CD8-positive, alpha-beta memory T cell (primary cell): ENCODE measurements around the gene IL36B. TPM values are rescaled to one million over a fixed set of nuclear protein-coding genes. Genes with fewer than 3 reads are reported as not detected.

ENCODE experiments used
- CTCF ChIA-PET: fragments of 350-600 bp; sonication (Branson Sonifier 250); formaldehyde crosslinking; loops from one replicate; lab custom pipeline; 2021; ENCODE audit warnings: antibody characterized with exemption; lab: Charles Lee
- POLR2A ChIA-PET: fragments of 350-600 bp; sonication (Branson Sonifier 250); formaldehyde crosslinking; loops from one replicate; lab custom pipeline; 2021; ENCODE audit warnings: antibody characterized with exemption; lab: Charles Lee
- DNase-seq, 5 donors: peaks; one replicate each; pipeline versions ENCODE4 v3.0.0 to v3.0.0-alpha.2; 2020 to 2022; ENCODE audit warnings: mixed read lengths in 1 of 5
- H3K27ac ChIP-seq: one replicate; pipeline ENCODE4 v1.7.0; 2013; ENCODE audit warnings: low read depth, mild to moderate bottlenecking, low read length, moderate library complexity
- H3K27me3 ChIP-seq: 2 replicates; pipeline ENCODE4 v1.7.0; 2013; ENCODE audit warnings: low read length, mild to moderate bottlenecking; ENCODE audit not compliant: insufficient read depth, poor library complexity, severe bottlenecking
- H3K36me3 ChIP-seq: 2 replicates; pipeline ENCODE4 v1.7.0; 2013; ENCODE audit warnings: mild to moderate bottlenecking, low read length, moderate library complexity; ENCODE audit not compliant: insufficient read depth
- H3K4me1 ChIP-seq: 2 replicates; pipeline ENCODE4 v1.7.0; 2013; ENCODE audit warnings: mild to moderate bottlenecking, low read length, moderate library complexity; ENCODE audit not compliant: insufficient read depth
- H3K4me3 ChIP-seq: 2 replicates; pipeline ENCODE4 v1.7.0; 2013; ENCODE audit warnings: mild to moderate bottlenecking, low read length
- H3K9me3 ChIP-seq: 2 replicates; pipeline ENCODE4 v1.7.0; 2013; ENCODE audit warnings: mild to moderate bottlenecking, low read length
- H3K27ac Mint-ChIP-seq, 8 donors: one replicate each; pipeline ENCODE4 v1.8.0; 2020 to 2021; ENCODE audit warnings: mixed read lengths in 8 of 8, mild to moderate bottlenecking in 6 of 8, inconsistent platforms in 3 of 8, moderate library complexity in 3 of 8
- H3K27me3 Mint-ChIP-seq, 2 donors: one replicate each; pipeline ENCODE4 v1.8.0; 2020 to 2021; ENCODE audit warnings: mixed read lengths in 2 of 2, mild to moderate bottlenecking in 1 of 2, moderate library complexity in 1 of 2
- H3K36me3 Mint-ChIP-seq, 3 donors: one replicate each; pipeline ENCODE4 v1.8.0; 2020 to 2021; ENCODE audit warnings: mixed read lengths in 3 of 3, inconsistent platforms in 1 of 3, mild to moderate bottlenecking in 1 of 3
- H3K4me1 Mint-ChIP-seq, 3 donors: one replicate each; pipeline ENCODE4 v1.8.0; 2020 to 2021; ENCODE audit warnings: mixed read lengths in 3 of 3, inconsistent platforms in 1 of 3, mild to moderate bottlenecking in 1 of 3
- H3K4me3 Mint-ChIP-seq, 7 donors: one replicate each; pipeline ENCODE4 v1.8.0; 2020 to 2021; ENCODE audit warnings: mixed read lengths in 7 of 7, mild to moderate bottlenecking in 6 of 7, moderate library complexity in 4 of 7, inconsistent platforms in 2 of 7
- H3K9me3 Mint-ChIP-seq, 5 donors: one replicate each; pipeline ENCODE4 v1.8.0; 2020 to 2022; ENCODE audit warnings: mixed read lengths in 5 of 5, mild to moderate bottlenecking in 3 of 5, moderate library complexity in 2 of 5, inconsistent platforms in 1 of 5
- polyA plus RNA-seq: library from polyadenylated mRNA; unstranded; fragments of 300-500 nt; fragmentation: Illumina TruSeq; gene quantifications from one replicate; pipeline ENCODE4 v1.2.3, GENCODE V29; 2021
- total RNA-seq, 2 experiments: library from RNA; stranded (reverse); gene quantifications; one replicate each; pipeline ENCODE4 v1.2.3, GENCODE V29; 2021

The IL36B gene
- total and polyA plus RNA-seq, 3 experiments from 2014 or later, result not detected

DNA sequence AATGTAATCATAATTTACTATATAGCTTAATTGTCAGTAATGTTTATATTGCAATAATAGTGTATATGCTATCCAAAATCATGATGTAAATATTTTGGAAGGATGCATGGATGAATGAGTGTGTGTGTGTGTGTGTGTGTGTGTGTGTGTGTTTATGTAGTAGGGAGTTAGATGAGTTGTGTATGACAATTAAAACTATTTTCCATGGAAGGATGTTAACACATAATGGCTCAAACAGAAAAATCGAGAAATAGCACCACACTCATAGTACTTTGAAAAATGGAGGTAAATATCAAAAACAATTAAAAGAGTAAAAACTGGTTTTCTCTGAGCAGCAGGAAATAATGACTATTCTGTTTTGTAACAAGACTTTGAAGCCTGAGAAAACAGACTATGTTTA lies 55.5 kb downstream of the IL36B start:
- ChIA-PET POLR2A (no interaction called here), CTCF (interaction anchor here (0.7 kb wide), 1 partner anchor 83 kb away, joined by 3 read pairs; no protein-coding TSS in a partner anchor)
- Histone ChIP-seq H3K9me3 (peaks cover 12% of the 10 kb centered on the region), H3K4me3 (peak overlapping the region; percentile 6), H3K4me1 (peaks cover 37% of the 10 kb centered on the region), H3K36me3 (no peaks in the 10 kb centered on the region), H3K27me3 (no peaks in the 10 kb centered on the region), H3K27ac (no peak overlapping the region)
- Mint-ChIP-seq H3K9me3 (peaks cover 28 to 37% (median 31%) of the 10 kb centered on the region in 5 donors), H3K36me3 (peaks cover 0 to 27% (median 6%) of the 10 kb centered on the region in 3 donors), H3K4me3 (peak overlapping the region in 5 of 7 donors; percentile 2 to 70 (median 9)), H3K27ac (peak overlapping the region; percentile 43 to 90 (median 80)), H3K27me3 (peaks cover 5 to 15% of the 10 kb centered on the region in 2 donors), H3K4me1 (peaks cover 23 to 34% (median 33%) of the 10 kb centered on the region in 3 donors)
- DNase-seq, result no peak

GRCh38 chr2:112996635-112997034 lies 56.0 kb downstream of the IL36B start:
- H3K36me3 Mint-ChIP-seq, result peaks cover 0 to 27% (median 8%) of the 10 kb centered on the region in 3 donors
- H3K4me1 Mint-ChIP-seq, result peaks cover 23 to 34% (median 33%) of the 10 kb centered on the region in 3 donors
- POLR2A ChIA-PET, result interaction anchor here (0.6 kb wide), 1 partner anchor 12 kb away, joined by 3 read pairs; no protein-coding TSS in a partner anchor
- Histone ChIP-seq H3K4me1 (peaks cover 37% of the 10 kb centered on the region), H3K9me3 (peaks cover 16% of the 10 kb centered on the region), H3K27ac (no peak overlapping the region), H3K27me3 (no peaks in the 10 kb centered on the region), H3K36me3 (no peaks in the 10 kb centered on the region), H3K4me3 (peak overlapping the region; percentile 6)
- H3K27ac Mint-ChIP-seq, result peak overlapping the region; percentile 43 to 90 (median 80)
- CTCF ChIA-PET, result interaction anchor here (0.7 kb wide), 1 partner anchor 83 kb away, joined by 3 read pairs; no protein-coding TSS in a partner anchor
- peak; percentile 31 to 90 (median 74) for DNase-seq
- H3K27me3 Mint-ChIP-seq, result peaks cover 8 to 14% of the 10 kb centered on the region in 2 donors
- peaks cover 30 to 39% (median 34%) of the 10 kb centered on the region in 5 donors for H3K9me3 Mint-ChIP-seq
- H3K4me3 Mint-ChIP-seq, result peak overlapping the region; percentile 9 to 81 (median 53)

GRCh38 chr2:112995346-112995920 lies 57.2 kb downstream of the IL36B start:
- H3K27ac ChIP-seq, result no peak overlapping the region
- peak overlapping the region; percentile 78 to 96 (median 90) for H3K27ac Mint-ChIP-seq
- H3K4me3 Mint-ChIP-seq, result peak overlapping the region; percentile 25 to 91 (median 81)
- peaks cover 23 to 34% (median 33%) of the 10 kb centered on the region in 3 donors for H3K4me1 Mint-ChIP-seq
- H3K4me1 ChIP-seq, result peaks cover 37% of the 10 kb centered on the region
- H3K27me3 ChIP-seq, result no peaks in the 10 kb centered on the region
- CTCF ChIA-PET, result no interaction called here
- POLR2A ChIA-PET, result interaction anchor here (1.0 kb wide), 1 partner anchor 180 kb away, joined by 4 read pairs; no protein-coding TSS in a partner anchor
- DNase-seq, result peak in 1 of 5 donors; percentile 37
- peaks cover 8 to 14% of the 10 kb centered on the region in 2 donors for H3K27me3 Mint-ChIP-seq
- no peaks in the 10 kb centered on the region for H3K36me3 ChIP-seq
- H3K9me3 Mint-ChIP-seq, result peaks cover 22 to 36% (median 24%) of the 10 kb centered on the region in 5 donors
- H3K9me3 ChIP-seq, result peaks cover 16% of the 10 kb centered on the region
- peak overlapping the region; percentile 26 for H3K4me3 ChIP-seq
- H3K36me3 Mint-ChIP-seq, result peaks cover 0 to 19% (median 6%) of the 10 kb centered on the region in 3 donors

DNA sequence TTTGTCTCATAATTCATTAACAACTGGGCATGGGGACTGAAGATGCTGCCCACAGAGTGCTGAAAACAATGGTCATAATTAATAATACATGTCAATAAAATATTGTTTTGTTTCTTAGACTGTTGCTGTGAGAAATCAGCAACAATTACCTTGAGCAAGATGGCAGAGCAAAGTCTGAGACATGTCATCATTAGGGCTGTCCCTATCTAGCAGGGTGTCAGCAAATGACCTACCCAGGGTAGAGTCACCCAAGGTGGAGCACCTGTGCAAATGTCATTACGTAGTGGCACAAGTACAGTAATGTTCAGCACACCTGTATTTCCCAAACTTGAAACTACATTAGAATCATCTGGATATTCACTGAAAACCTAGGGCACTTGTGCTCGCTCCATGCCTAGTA lies 58.0 kb downstream of the IL36B start:
- Mint-ChIP-seq H3K4me1 (peaks cover 23 to 34% (median 33%) of the 10 kb centered on the region in 3 donors), H3K4me3 (no peak overlapping the region), H3K9me3 (peaks cover 21 to 37% (median 24%) of the 10 kb centered on the region in 5 donors), H3K27me3 (peaks cover 7 to 16% of the 10 kb centered on the region in 2 donors), H3K27ac (no peak overlapping the region), H3K36me3 (peaks cover 0 to 18% (median 6%) of the 10 kb centered on the region in 3 donors)
- Histone ChIP-seq H3K9me3 (peaks cover 10% of the 10 kb centered on the region), H3K36me3 (no peaks in the 10 kb centered on the region), H3K27ac (no peak overlapping the region), H3K27me3 (no peaks in the 10 kb centered on the region), H3K4me3 (no peak overlapping the region), H3K4me1 (peaks cover 37% of the 10 kb centered on the region)
- ChIA-PET CTCF (no interaction called here), POLR2A (no interaction called here)
- no peak for DNase-seq

DNA sequence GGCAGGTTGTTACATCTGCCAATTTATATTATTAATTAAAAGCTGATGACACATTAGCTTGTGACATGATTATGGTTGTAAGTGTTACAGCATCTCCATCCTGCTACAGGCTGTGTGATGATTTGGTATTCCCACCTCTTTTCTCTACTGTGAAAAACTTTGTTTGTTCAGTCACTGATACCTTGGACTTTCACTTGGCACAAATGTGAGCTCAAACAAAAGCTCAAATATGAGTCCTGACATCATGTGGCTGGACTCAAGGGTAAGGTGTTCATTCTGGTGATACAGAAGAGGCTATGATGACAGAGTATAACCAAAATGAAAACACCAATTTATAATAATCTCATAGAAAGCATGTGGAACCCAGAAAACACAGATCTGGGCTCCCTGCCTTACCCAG lies 58.8 kb downstream of the IL36B start:
- Histone ChIP-seq H3K27ac (no peak overlapping the region), H3K4me3 (no peak overlapping the region), H3K4me1 (peaks cover 37% of the 10 kb centered on the region), H3K27me3 (no peaks in the 10 kb centered on the region), H3K9me3 (peaks cover 9% of the 10 kb centered on the region), H3K36me3 (no peaks in the 10 kb centered on the region)
- Mint-ChIP-seq H3K27ac (no peak overlapping the region), H3K27me3 (peaks cover 5 to 18% of the 10 kb centered on the region in 2 donors), H3K36me3 (peaks cover 0 to 17% (median 6%) of the 10 kb centered on the region in 3 donors), H3K4me3 (no peak overlapping the region), H3K9me3 (peaks cover 18 to 38% (median 30%) of the 10 kb centered on the region in 5 donors), H3K4me1 (peaks cover 23 to 34% (median 33%) of the 10 kb centered on the region in 3 donors)
- no peak for DNase-seq
- ChIA-PET CTCF (no interaction called here), POLR2A (no interaction called here)

DNA sequence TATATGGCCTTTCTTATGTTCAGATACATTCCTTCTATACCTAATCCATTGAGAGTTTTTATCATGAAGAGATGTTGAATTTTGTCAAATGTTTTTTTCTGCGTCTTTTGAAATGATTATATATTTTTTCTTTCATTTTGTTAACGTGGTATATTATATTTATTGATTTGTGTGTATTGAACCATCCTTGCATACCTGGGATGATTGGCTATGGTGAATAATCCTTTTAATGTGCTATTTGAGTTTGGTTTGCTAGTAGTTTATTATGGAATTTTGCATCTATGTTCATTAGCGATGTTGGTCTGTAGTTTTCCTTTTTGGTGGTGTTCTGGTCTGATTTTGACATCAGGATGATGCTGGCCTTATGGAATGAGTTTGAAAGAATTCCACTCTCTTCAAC lies 63.1 kb downstream of the IL36B start:
- H3K9me3 ChIP-seq, result peaks cover 9% of the 10 kb centered on the region
- H3K27me3 Mint-ChIP-seq, result peaks cover 5 to 12% of the 10 kb centered on the region in 2 donors
- H3K27me3 ChIP-seq, result no peaks in the 10 kb centered on the region
- CTCF ChIA-PET, result no interaction called here
- no peaks in the 10 kb centered on the region for H3K36me3 ChIP-seq
- H3K4me1 Mint-ChIP-seq, result peaks cover 8 to 18% (median 17%) of the 10 kb centered on the region in 3 donors
- POLR2A ChIA-PET, result no interaction called here
- DNase-seq, result no peak
- no peak overlapping the region for H3K27ac ChIP-seq
- H3K36me3 Mint-ChIP-seq, result peaks cover 2 to 20% (median 6%) of the 10 kb centered on the region in 3 donors
- no peak overlapping the region for H3K27ac Mint-ChIP-seq
- H3K4me3 ChIP-seq, result no peak overlapping the region
- H3K4me1 ChIP-seq, result peaks cover 21% of the 10 kb centered on the region
- peaks cover 22 to 36% (median 30%) of the 10 kb centered on the region in 5 donors for H3K9me3 Mint-ChIP-seq
- H3K4me3 Mint-ChIP-seq, result no peak overlapping the region

- POLR2A ChIA-PET, result interaction anchor here (0.9 kb wide), 1 partner anchor 11 kb away, joined by 3 read pairs; no protein-coding TSS in a partner anchor
- Histone ChIP-seq H3K36me3 (no peaks in the 10 kb centered on the region), H3K4me3 (no peak overlapping the region), H3K27me3 (no peaks in the 10 kb centered on the region), H3K27ac (no peak overlapping the region), H3K4me1 (peaks cover 24% of the 10 kb centered on the region), H3K9me3 (peaks cover 3% of the 10 kb centered on the region)
- Mint-ChIP-seq H3K4me1 (peaks cover 9 to 22% (median 19%) of the 10 kb centered on the region in 3 donors), H3K36me3 (peaks cover 0 to 16% (median 2%) of the 10 kb centered on the region in 3 donors), H3K9me3 (peaks cover 7 to 15% (median 12%) of the 10 kb centered on the region in 5 donors), H3K27me3 (peaks cover 0 to 6% of the 10 kb centered on the region in 2 donors), H3K27ac (peak overlapping the region in 5 of 8 donors; percentile 22 to 68 (median 59)), H3K4me3 (peak overlapping the region in 1 of 7 donors; percentile 24)
- CTCF ChIA-PET, result interaction anchor here (0.8 to 1.3 kb wide), 3 partner anchors 14 to 235 kb away, joined by 3 to 4 read pairs (median 3); no protein-coding TSS in a partner anchor
- peak in 2 of 5 donors; percentile 29 to 64 for DNase-seq
Observed at GRCh38 chr2:112985090-112985489, 67.6 kb downstream of the IL36B start.

- H3K27ac Mint-ChIP-seq, result peak overlapping the region in 2 of 8 donors; percentile 12 to 34
Observed at GRCh38 chr2:112980537-112980936, 72.1 kb downstream of the IL36B start.

More at GRCh38 chr2:112980537-112980936, 72.1 kb downstream of the IL36B start:
- Histone ChIP-seq H3K27me3 (no peaks in the 10 kb centered on the region), H3K36me3 (no peaks in the 10 kb centered on the region), H3K4me3 (no peak overlapping the region), H3K27ac (no peak overlapping the region), H3K4me1 (peaks cover 22% of the 10 kb centered on the region), H3K9me3 (no peaks in the 10 kb centered on the region)
- ChIA-PET POLR2A (no interaction called here), CTCF (no interaction called here)
- Mint-ChIP-seq H3K36me3 (no peaks in the 10 kb centered on the region), H3K4me3 (no peak overlapping the region), H3K9me3 (no peaks in the 10 kb centered on the region), H3K4me1 (peaks cover 10 to 21% (median 18%) of the 10 kb centered on the region in 3 donors), H3K27me3 (peaks cover 5 to 13% of the 10 kb centered on the region in 2 donors)
- DNase-seq, result no peak
